PC-3 (cell line): ENCODE results near the gene PPP2CA.

ENCODE experiments used
- EZH2 ChIP-seq: fragments of 300-600 bp; sonication (generic); IDR thresholded peaks from one replicate; pipeline ENCODE4 v1.6.1; 2017; ENCODE audit warnings: antibody characterized with exemption, mild to moderate bottlenecking, low read length; ENCODE audit not compliant: unreplicated experiment
- TF ChIP-seq, protein P1 (sequence below): fragments of 300-600 bp; sonication (generic); conservative IDR thresholded peaks from 2 replicates; pipeline ENCODE4 v1.5.1; 2017; ENCODE audit warnings: antibody characterized with exemption, low read depth, mild to moderate bottlenecking, low read length

DNA sequence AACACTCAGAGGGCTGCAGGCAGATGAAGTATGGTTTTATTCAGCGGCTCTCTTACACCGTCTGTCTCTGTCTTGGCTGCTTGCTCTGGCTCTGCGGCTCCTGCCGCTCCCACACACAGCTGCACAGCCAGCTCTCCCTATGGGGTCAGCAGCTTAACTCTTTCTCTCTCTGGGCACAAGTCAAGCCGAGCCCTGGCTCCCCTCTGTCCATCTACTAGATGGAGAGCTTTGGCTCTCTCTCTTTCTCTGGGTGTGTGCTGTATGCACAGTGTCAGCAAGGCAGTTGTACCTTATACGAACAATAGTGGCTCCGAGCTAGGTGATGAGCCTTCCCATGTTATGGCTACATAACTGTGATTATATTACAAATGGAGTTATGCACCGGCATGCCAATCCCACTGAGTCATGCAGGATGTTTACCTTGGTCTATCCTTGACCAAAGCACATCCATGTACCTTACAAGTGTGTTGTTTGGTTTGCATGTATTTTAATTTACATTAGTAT is 19.3 kb upstream of the PPP2CA start:
- TF ChIP-seq, protein P1, sequence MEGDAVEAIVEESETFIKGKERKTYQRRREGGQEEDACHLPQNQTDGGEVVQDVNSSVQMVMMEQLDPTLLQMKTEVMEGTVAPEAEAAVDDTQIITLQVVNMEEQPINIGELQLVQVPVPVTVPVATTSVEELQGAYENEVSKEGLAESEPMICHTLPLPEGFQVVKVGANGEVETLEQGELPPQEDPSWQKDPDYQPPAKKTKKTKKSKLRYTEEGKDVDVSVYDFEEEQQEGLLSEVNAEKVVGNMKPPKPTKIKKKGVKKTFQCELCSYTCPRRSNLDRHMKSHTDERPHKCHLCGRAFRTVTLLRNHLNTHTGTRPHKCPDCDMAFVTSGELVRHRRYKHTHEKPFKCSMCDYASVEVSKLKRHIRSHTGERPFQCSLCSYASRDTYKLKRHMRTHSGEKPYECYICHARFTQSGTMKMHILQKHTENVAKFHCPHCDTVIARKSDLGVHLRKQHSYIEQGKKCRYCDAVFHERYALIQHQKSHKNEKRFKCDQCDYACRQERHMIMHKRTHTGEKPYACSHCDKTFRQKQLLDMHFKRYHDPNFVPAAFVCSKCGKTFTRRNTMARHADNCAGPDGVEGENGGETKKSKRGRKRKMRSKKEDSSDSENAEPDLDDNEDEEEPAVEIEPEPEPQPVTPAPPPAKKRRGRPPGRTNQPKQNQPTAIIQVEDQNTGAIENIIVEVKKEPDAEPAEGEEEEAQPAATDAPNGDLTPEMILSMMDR: no peak
- no peak for TF ChIP-seq EZH2
